DOHH2 (cell line): ENCODE measurements around the gene CPN1.

Experiments used
- H3F3A ChIP-seq: fragments of 200-600 bp; sonication (generic), shearing (Covaris generic); 2 replicates; pipeline ENCODE4 v1.6.0; 2016; ENCODE audit warnings: antibody characterized with exemption, mild to moderate bottlenecking; ENCODE audit not compliant: control insufficient read depth, insufficient read depth
- H3K27ac ChIP-seq: fragments of 200-600 bp; sonication (generic); 2 replicates; pipeline ENCODE4 v1.5.1; 2014; ENCODE audit warnings: low read depth, mild to moderate bottlenecking, low read length, moderate library complexity
- H3K27me3 ChIP-seq: fragments of 200-600 bp; sonication (generic); 2 replicates; pipeline ENCODE4 v1.6.1; 2014; ENCODE audit warnings: mild to moderate bottlenecking, low read length, mixed read lengths; ENCODE audit not compliant: control insufficient read depth
- H3K36me3 ChIP-seq: fragments of 200-600 bp; sonication (generic); 2 replicates; pipeline ENCODE4 v1.6.1; 2014; ENCODE audit warnings: mild to moderate bottlenecking, low read length, moderate library complexity, mixed read lengths; ENCODE audit not compliant: control insufficient read depth
- H3K4me1 ChIP-seq: fragments of 200-600 bp; sonication (generic); 2 replicates; pipeline ENCODE4 v1.6.1; 2014; ENCODE audit warnings: mild to moderate bottlenecking, low read length, mixed read lengths; ENCODE audit not compliant: control insufficient read depth
- H3K4me2 ChIP-seq: fragments of 200-600 bp; sonication (generic); 2 replicates; pipeline ENCODE4 v1.6.0; 2014; ENCODE audit warnings: mild to moderate bottlenecking, low read length, moderate library complexity
- H3K4me3 ChIP-seq: fragments of 200-600 bp; sonication (generic); 2 replicates; pipeline ENCODE4 v1.5.1; 2014; ENCODE audit warnings: mild to moderate bottlenecking, low read length, mixed read lengths
- H3K79me2 ChIP-seq: fragments of 200-600 bp; sonication (generic); 2 replicates; pipeline ENCODE4 v1.6.1; 2014; ENCODE audit warnings: mild to moderate bottlenecking, low read length, mixed read lengths; ENCODE audit not compliant: control insufficient read depth
- H3K9me2 ChIP-seq: fragments of 200-600 bp; sonication (generic); replicated peaks from 2 replicates; pipeline ENCODE4 v1.6.1; 2014; ENCODE audit warnings: mild to moderate bottlenecking, low read length, mixed read lengths; ENCODE audit not compliant: control insufficient read depth
- H3K9me3 ChIP-seq: fragments of 200-600 bp; sonication (generic); 2 replicates; pipeline ENCODE4 v1.6.1; 2014; ENCODE audit warnings: antibody characterized with exemption, low read length, mixed read lengths; ENCODE audit not compliant: control insufficient read depth, insufficient read depth
- H4K20me1 ChIP-seq: fragments of 200-600 bp; sonication (generic); 2 replicates; pipeline ENCODE4 v1.6.0; 2014; ENCODE audit warnings: low read depth, mild to moderate bottlenecking, antibody characterized with exemption, low read length, moderate library complexity; ENCODE audit not compliant: control insufficient read depth, insufficient read depth
- CTCF ChIP-seq: fragments of 200-600 bp; sonication (generic); IDR thresholded peaks from one replicate; pipeline ENCODE4 v1.5.1; 2014; ENCODE audit warnings: antibody characterized with exemption, mild to moderate bottlenecking, low read depth, low read length; ENCODE audit not compliant: poor library complexity, severe bottlenecking
- EZH2phosphoT487 ChIP-seq: fragments of 200-600 bp; sonication (generic); IDR thresholded peaks from 2 replicates; pipeline ENCODE4 v1.6.1; 2017; ENCODE audit warnings: borderline replicate concordance, mild to moderate bottlenecking, antibody characterized with exemption, low read length, moderate library complexity, mixed read lengths

Gene CPN1

GRCh38 chr10:100071529-100071928 is 10.1 kb downstream of the CPN1 start:
- Histone ChIP-seq H3K4me1 (no peaks in the 10 kb centered on the region), H3K27ac (no peak overlapping the region), H3K27me3 (no peaks in the 10 kb centered on the region), H3K36me3 (no peaks in the 10 kb centered on the region), H3K9me3 (no peaks in the 10 kb centered on the region), H3F3A (no peaks in the 10 kb centered on the region), H3K4me2 (no peak overlapping the region), H3K79me2 (no peaks in the 10 kb centered on the region), H3K4me3 (no peak overlapping the region), H3K9me2 (no peaks in the 10 kb centered on the region), H4K20me1 (no peaks in the 10 kb centered on the region)
- no peak for TF ChIP-seq CTCF
- TF ChIP-seq EZH2phosphoT487, result no peak

- Histone ChIP-seq H3K4me2 (no peak overlapping the region), H3K27ac (no peak overlapping the region), H3K36me3 (no peaks in the 10 kb centered on the region), H3F3A (no peaks in the 10 kb centered on the region), H4K20me1 (no peaks in the 10 kb centered on the region), H3K9me2 (no peaks in the 10 kb centered on the region), H3K27me3 (peaks cover 5% of the 10 kb centered on the region; the same call in 1 of the 2 replicates), H3K9me3 (no peaks in the 10 kb centered on the region), H3K79me2 (no peaks in the 10 kb centered on the region), H3K4me1 (no peaks in the 10 kb centered on the region), H3K4me3 (no peak overlapping the region)
- TF ChIP-seq EZH2phosphoT487, result no peak
- TF ChIP-seq CTCF, result no peak
These were observed 14.2 kb downstream of the CPN1 start for GRCh38 chr10:100067466-100067865.

GRCh38 chr10:100065084-100065660 is 16.5 kb downstream of the CPN1 start:
- no peak overlapping the region for H3K4me3 ChIP-seq
- no peaks in the 10 kb centered on the region for H3F3A ChIP-seq
- no peaks in the 10 kb centered on the region for H3K4me1 ChIP-seq
- H3K27me3 ChIP-seq, result peaks cover 5% of the 10 kb centered on the region; the same call in 1 of the 2 replicates
- no peak for TF ChIP-seq CTCF
- TF ChIP-seq EZH2phosphoT487, result no peak
- no peaks in the 10 kb centered on the region for H3K79me2 ChIP-seq
- no peak overlapping the region for H3K4me2 ChIP-seq
- H3K9me2 ChIP-seq, result no peaks in the 10 kb centered on the region
- no peaks in the 10 kb centered on the region for H3K36me3 ChIP-seq
- H4K20me1 ChIP-seq, result no peaks in the 10 kb centered on the region
- H3K9me3 ChIP-seq, result no peaks in the 10 kb centered on the region
- no peak overlapping the region for H3K27ac ChIP-seq
